ENCODE measurements around the gene MAP3K2. TPM values are rescaled to one million over a fixed set of nuclear protein-coding genes. Genes with fewer than 3 reads are reported as not detected.
"Not testable (repeated sequence)": the region's sequence is repeated elsewhere in the genome, so short reads cannot be mapped to it uniquely, and the experiment has no call there.

Gene MAP3K2
- total RNA-seq, 2 experiments from 2014 or later: 65.2 to 69.0 TPM

DNA sequence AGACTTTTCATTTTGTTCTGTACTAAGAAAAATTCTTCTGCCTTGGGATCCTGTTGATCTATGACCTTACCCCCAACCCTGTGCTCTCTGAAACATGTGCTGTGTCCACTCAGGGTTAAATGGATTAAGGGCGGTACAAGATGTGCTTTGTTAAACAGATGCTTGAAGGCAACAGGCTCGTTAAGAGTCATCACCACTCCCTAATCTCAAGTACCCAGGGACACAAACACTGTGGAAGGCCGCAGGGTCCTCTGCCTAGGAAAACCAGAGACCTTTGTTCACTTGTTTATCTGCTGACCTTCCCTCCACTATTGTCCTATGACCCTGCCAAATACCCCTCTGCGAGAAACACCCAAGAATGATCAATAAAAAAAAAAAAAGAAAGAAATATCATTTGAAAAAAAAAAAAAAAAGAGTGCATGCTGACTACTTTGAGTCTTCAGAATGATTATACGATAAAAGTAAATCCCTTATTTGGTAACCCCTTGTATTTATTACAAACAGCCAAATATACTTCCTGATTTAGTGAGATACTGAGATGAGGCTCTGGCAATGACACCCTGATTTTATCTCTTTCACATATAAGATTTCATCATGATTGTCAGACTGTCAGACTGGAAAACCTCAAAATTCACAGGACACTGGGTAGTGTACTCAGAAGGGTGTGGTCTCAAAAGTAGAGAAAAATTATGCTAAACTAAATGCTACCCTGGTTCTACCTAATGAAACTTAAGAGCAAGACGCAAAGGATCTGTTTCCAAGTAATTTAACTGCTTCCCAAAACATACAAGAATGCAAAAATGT is 33.7 kb downstream of the MAP3K2 start:
- H3K27ac Mint-ChIP-seq; POLR2A ChIA-PET; H3K4me1 Mint-ChIP-seq; DNase-seq; H3K27me3 Mint-ChIP-seq; H3K9me3 Mint-ChIP-seq; H3K4me3 Mint-ChIP-seq; ATAC-seq (ENCODE audit: low read depth): not testable (repeated sequence)
- H3K36me3 Mint-ChIP-seq: peaks cover 15% of the 10 kb centered on the region

DNA sequence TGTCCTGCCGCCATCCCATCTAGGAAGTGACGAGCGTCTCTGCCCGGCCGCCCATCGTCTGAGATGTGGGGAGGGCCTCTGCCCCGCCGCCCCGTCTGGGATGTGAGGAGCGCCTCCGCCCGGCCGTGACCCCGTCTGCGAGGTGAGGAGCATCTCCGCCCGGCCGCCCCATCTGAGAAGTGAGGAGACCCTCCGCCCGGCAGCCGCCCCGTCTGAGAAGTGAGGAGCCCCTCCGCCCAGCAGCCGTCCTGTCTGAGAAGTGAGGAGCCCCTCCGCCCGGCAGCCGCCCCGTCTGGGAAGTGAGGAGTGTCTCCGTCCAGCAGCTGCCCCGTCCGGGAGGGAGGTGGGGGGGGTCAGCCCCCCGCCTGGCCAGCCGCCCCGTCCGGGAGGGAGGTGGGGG is 34.6 kb downstream of the MAP3K2 start:
- DNase-seq; H3K27me3 Mint-ChIP-seq; ATAC-seq (ENCODE audit: low read depth); H3K27ac Mint-ChIP-seq; H3K9me3 Mint-ChIP-seq; POLR2A ChIA-PET; H3K4me3 Mint-ChIP-seq: not testable (repeated sequence)
- H3K4me1 Mint-ChIP-seq: peaks cover 13% of the 10 kb centered on the region
- peaks cover 14% of the 10 kb centered on the region for H3K36me3 Mint-ChIP-seq

DNA sequence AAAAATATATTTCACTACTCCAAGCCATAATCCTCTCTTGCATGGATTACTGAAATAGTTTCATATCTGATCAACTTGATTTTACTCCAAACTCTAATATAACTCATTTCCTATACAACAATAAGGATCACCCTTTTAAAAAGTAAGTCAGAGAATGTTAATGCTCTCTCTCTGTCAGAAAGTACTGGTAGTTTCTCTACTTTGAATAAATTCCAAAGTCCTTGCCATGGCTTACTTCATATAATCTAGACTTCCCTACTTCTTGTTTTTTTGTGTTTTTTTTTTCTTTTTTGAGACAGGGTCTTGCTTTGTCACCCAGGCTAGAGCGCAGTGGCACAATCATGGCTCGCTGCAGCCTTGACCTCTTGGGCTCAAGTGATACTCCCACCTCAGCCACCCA is 36.2 kb downstream of the MAP3K2 start:
- H3K4me3 Mint-ChIP-seq: no peak overlapping the region
- H3K9me3 Mint-ChIP-seq: no peaks in the 10 kb centered on the region
- H3K27me3 Mint-ChIP-seq: no peaks in the 10 kb centered on the region
- H3K4me1 Mint-ChIP-seq: peaks cover 13% of the 10 kb centered on the region
- POLR2A ChIA-PET: no interaction called here
- ATAC-seq (ENCODE audit: low read depth) (no peak), DNase-seq (no peak)
- no peak overlapping the region for H3K27ac Mint-ChIP-seq
- peaks cover 14% of the 10 kb centered on the region for H3K36me3 Mint-ChIP-seq

DNA sequence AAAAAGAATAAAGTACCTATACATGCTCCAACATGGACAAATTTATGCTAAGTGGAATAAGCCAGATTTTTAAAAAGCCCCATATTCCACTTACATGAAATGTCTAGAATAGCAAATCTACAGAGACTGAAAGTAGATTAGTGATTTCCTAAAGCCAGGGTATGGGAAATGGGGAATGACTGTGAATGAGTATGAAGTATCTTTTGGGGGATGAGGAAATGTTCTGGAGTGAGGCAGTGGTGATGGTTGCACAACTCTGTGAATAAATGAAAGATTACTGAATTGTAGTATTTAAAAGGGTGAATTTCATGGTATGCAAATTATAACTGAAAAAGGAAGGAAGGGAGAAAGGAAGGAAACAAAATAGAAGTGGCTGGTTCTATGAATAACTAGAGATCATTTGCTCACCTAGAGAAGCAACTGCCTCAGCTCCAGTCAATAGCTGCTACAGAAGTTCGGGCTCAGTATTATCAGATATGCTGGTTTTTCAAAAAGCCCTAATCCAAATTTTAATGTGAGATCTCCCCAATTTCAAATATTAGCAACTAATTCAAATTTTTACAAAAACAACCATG is 39.3 kb downstream of the MAP3K2 start:
- POLR2A ChIA-PET: no interaction called here
- no peaks in the 10 kb centered on the region for H3K27me3 Mint-ChIP-seq
- ATAC-seq (ENCODE audit: low read depth): no peak
- peaks cover 9% of the 10 kb centered on the region for H3K4me1 Mint-ChIP-seq
- H3K4me3 Mint-ChIP-seq: no peak overlapping the region
- peaks cover 16% of the 10 kb centered on the region for H3K36me3 Mint-ChIP-seq
- DNase-seq: no peak
- no peak overlapping the region for H3K27ac Mint-ChIP-seq
- no peaks in the 10 kb centered on the region for H3K9me3 Mint-ChIP-seq

DNA sequence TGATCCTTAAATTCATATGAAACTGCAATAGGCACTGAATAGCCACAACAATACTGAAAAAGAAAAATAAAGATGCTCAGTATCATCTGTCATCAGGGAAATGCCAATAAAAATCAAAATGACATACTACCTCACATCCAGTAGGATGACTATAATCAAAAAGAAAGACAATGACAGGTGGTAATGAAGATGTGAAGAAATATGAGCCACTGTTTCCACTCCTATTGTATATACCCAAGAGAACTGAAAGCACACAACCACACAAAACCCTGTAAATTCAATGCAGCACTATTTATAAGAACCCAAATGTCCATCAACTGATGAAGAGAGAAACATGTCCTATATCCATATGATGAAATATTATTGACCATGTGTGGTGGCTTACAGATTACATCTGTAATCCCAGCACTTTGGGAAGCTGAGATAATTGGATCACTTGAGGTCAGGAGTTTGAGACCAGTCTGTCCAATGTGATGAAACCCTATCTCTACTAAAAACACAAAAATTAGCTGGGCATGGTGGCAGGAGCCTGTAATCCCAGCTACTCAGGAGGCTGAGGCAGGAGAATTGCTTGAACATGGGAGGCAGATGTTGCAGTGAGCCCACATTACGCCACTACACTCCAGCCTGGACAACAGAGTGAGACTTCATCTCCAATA is 39.9 kb downstream of the MAP3K2 start:
- POLR2A ChIA-PET: no interaction called here
- H3K4me3 Mint-ChIP-seq: no peak overlapping the region
- H3K36me3 Mint-ChIP-seq: peaks cover 16% of the 10 kb centered on the region
- ATAC-seq (ENCODE audit: low read depth) (no peak), DNase-seq (no peak)
- H3K27ac Mint-ChIP-seq: no peak overlapping the region
- H3K27me3 Mint-ChIP-seq: no peaks in the 10 kb centered on the region
- peaks cover 9% of the 10 kb centered on the region for H3K4me1 Mint-ChIP-seq
- no peaks in the 10 kb centered on the region for H3K9me3 Mint-ChIP-seq

DNA sequence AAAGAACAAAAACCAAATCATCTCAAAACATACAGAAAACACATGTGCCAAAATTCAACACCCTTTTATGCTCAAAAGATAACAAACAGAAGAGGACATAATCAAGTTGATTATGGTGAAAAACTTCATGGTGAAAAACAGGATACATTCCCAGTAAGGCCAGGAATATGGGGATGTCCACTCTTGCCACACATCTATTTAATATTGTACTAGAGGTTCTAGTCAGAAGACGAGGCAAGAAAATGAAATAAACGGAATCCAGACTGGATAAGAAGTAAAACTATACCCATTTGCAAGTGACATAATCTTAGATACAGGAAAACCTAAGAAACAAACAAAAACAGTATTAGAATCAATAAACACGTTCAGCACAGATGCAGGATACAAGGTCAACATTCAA is 40.8 kb downstream of the MAP3K2 start:
- peaks cover 9% of the 10 kb centered on the region for H3K4me1 Mint-ChIP-seq
- H3K27me3 Mint-ChIP-seq: no peaks in the 10 kb centered on the region
- POLR2A ChIA-PET: no interaction called here
- DNase-seq (no peak), ATAC-seq (ENCODE audit: low read depth) (no peak)
- peaks cover 17% of the 10 kb centered on the region for H3K36me3 Mint-ChIP-seq
- H3K9me3 Mint-ChIP-seq: no peaks in the 10 kb centered on the region
- no peak overlapping the region for H3K27ac Mint-ChIP-seq
- H3K4me3 Mint-ChIP-seq: no peak overlapping the region

DNA sequence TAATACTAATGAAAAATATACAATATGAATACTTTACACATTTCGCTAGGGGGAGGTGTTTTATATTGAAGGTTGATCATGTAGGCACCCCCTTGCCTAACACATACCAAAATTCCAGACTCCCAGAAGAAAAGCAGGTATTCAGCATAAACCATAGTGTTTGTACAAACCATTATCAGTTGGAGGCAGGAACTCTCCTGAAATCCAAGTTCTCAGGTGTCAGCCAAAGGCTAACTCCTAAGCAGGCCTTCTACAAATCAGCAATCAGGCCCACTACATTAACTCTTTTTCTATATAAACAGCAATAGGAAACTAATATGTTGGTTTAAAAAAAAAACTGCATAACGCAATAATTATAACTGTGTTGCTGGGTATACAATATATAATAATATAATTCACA is 44.5 kb downstream of the MAP3K2 start:
- H3K27ac Mint-ChIP-seq: no peak overlapping the region
- peaks cover 5% of the 10 kb centered on the region for H3K4me1 Mint-ChIP-seq
- peaks cover 21% of the 10 kb centered on the region for H3K36me3 Mint-ChIP-seq
- H3K4me3 Mint-ChIP-seq: no peak overlapping the region
- POLR2A ChIA-PET: no interaction called here
- no peaks in the 10 kb centered on the region for H3K9me3 Mint-ChIP-seq
- ATAC-seq (ENCODE audit: low read depth) (no peak), DNase-seq (no peak)
- H3K27me3 Mint-ChIP-seq: no peaks in the 10 kb centered on the region

DNA sequence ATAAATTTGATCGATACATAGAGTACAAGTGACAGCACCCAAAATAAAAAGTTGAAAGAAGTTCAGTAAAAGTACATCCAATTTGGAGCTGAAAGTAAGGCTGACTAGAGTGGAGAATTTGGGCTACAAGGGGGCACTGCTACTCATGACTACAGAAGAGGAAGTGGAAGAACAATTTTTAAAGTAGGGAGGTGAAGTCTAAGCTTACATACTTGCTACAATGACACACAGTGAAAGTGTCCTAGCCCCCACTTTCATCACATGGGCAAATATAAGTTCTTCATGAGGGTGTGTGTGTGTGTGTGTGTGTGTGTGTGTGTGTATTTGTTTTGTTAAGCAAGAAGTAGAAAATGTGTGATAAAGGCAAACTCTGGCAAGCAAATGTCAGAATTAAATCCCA is 45.7 kb downstream of the MAP3K2 start:
- POLR2A ChIA-PET: interaction anchor here (0.5 kb wide), 1 partner anchor 9 kb away, joined by 3 read pairs; no protein-coding TSS in a partner anchor
- Mint-ChIP-seq H3K4me3 (no peak overlapping the region), H3K27ac (no peak overlapping the region), H3K36me3 (peaks cover 26% of the 10 kb centered on the region), H3K9me3 (no peaks in the 10 kb centered on the region), H3K27me3 (no peaks in the 10 kb centered on the region), H3K4me1 (peaks cover 5% of the 10 kb centered on the region)
- ATAC-seq (ENCODE audit: low read depth): no peak
- no peak for DNase-seq

DNA sequence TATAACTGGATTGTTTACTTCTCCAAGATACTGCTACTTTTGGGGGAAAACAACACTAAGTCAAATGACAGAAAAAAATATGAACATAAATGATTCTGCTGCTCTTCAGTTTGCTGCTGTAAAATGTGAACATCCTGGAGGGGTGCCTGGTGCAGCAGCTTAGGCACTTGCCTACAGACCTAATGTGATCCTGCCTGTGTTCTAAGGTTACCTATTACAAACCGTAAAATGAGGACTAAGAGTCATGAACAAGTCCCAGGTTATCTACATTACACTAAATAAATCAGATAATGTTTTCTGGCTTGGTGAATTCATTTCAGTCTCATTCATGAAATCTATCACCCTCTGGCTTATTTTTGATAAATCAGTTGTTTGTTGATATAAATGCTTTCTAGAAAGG is 55.4 kb downstream of the MAP3K2 start:
- Mint-ChIP-seq H3K4me3 (no peak overlapping the region), H3K4me1 (no peaks in the 10 kb centered on the region), H3K36me3 (peaks cover 9% of the 10 kb centered on the region)

DNA sequence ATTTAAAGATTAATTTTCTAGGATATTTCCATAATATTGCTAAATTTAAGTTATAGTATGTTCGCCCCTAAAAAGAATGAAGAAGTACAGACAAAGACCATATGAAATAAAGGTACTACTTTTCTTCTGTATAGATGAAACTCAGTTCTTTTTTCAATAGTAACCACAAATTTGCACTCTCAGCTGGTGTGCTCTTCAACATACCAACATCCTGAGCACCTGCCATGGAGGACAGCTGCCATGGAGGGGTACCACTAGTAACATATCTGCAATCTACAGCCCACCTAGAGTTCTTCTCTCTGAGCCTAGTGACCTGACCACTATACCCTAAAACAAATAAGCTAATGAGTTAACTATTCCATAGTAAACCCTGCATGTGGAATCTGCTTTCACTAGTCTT is 57.0 kb downstream of the MAP3K2 start:
- Mint-ChIP-seq H3K27me3 (no peaks in the 10 kb centered on the region), H3K36me3 (peaks cover 12% of the 10 kb centered on the region), H3K27ac (no peak overlapping the region), H3K9me3 (no peaks in the 10 kb centered on the region), H3K4me3 (no peak overlapping the region), H3K4me1 (no peaks in the 10 kb centered on the region)
- POLR2A ChIA-PET: no interaction called here
- no peak for DNase-seq
- no peak for ATAC-seq (ENCODE audit: low read depth)

More for the DNA sequence above, 55.4 kb downstream of the MAP3K2 start:
- Mint-ChIP-seq H3K9me3 (no peaks in the 10 kb centered on the region), H3K27me3 (no peaks in the 10 kb centered on the region), H3K27ac (no peak overlapping the region)
- DNase-seq (no peak), ATAC-seq (ENCODE audit: low read depth) (no peak)
- POLR2A ChIA-PET: interaction anchor here (0.6 kb wide), 1 partner anchor 66 kb away, joined by 8 read pairs; no protein-coding TSS in a partner anchor

DNA sequence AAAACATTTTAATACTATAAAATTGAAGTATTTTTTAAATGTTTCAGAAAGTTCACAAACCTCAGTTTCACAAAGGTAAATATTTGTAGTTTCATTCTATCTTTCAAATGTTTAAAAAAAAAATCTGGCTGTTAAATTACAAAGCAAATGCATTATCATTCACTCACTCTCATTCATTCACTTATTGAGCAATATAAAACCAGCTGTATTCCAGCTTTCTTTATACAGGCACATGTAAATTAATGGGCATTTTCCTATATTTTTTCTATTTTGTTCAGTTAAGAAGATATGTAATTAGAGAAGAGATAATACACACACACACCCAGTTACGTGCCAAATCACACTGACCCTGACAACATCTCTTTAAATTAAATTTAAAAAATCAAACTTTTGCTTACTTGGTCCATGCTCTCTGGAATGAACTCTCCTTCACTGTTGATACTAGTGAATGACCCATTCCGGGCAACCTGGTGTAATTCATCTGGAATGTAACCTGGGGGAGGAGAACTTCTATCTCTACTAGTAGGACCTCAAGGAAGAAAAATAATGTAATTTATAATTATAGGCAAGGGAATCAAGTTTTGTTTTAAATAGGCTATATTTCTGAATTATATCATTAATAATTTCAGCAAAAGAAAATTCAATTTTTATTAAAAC is 61.4 kb downstream of the MAP3K2 start:
- POLR2A ChIA-PET: no interaction called here
- H3K4me1 Mint-ChIP-seq: no peaks in the 10 kb centered on the region
- H3K27ac Mint-ChIP-seq: no peak overlapping the region
- no peak for DNase-seq
- ATAC-seq (ENCODE audit: low read depth): no peak
- H3K27me3 Mint-ChIP-seq: no peaks in the 10 kb centered on the region
- H3K36me3 Mint-ChIP-seq: peaks cover 16% of the 10 kb centered on the region
- no peak overlapping the region for H3K4me3 Mint-ChIP-seq
- H3K9me3 Mint-ChIP-seq: no peaks in the 10 kb centered on the region

DNA sequence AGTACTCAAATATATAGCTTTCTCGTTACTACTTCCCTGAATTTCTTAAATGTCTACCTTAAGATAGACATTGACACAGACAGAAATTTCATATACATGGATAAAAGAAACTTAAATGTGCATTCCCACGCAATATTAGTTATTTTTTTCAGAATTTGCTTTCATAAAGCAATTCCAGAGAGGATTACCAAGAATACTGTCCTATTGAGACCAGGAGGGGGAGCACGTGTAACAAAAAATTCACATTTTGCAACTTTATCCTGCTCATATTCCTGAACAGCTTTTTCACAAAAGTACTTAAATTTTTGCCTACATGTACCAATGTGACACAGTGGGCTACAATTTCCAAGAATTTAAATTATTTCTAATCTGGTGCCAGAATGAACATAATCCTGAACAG is 63.1 kb downstream of the MAP3K2 start:
- DNase-seq (no peak), ATAC-seq (ENCODE audit: low read depth) (no peak)
- peaks cover 27% of the 10 kb centered on the region for H3K36me3 Mint-ChIP-seq
- H3K27me3 Mint-ChIP-seq: no peaks in the 10 kb centered on the region
- peaks cover 2% of the 10 kb centered on the region for H3K9me3 Mint-ChIP-seq
- no peaks in the 10 kb centered on the region for H3K4me1 Mint-ChIP-seq
- H3K4me3 Mint-ChIP-seq: no peak overlapping the region
- POLR2A ChIA-PET: no interaction called here
- no peak overlapping the region for H3K27ac Mint-ChIP-seq

DNA sequence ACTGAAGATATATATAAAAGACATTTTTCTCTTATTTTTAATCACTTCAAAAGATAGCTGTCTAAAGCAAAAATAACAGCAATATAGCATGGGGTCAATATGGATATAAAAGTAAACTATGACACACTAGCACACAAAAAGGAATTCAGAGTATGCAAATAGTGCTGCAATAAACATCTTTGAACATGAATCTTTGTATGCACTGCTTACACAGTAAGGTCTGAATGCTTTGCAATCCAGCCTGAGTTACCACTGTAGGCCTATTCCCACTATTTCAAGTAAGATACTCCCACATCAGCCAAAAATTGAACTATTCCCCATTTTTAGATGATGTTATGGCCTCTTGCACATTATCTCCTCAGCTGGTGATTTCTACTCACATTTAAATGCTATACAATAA is 66.5 kb downstream of the MAP3K2 start:
- H3K27ac Mint-ChIP-seq: no peak overlapping the region
- POLR2A ChIA-PET: no interaction called here
- H3K4me3 Mint-ChIP-seq: no peak overlapping the region
- peaks cover 29% of the 10 kb centered on the region for H3K36me3 Mint-ChIP-seq
- peaks cover 2% of the 10 kb centered on the region for H3K9me3 Mint-ChIP-seq
- no peaks in the 10 kb centered on the region for H3K27me3 Mint-ChIP-seq
- DNase-seq (no peak), ATAC-seq (ENCODE audit: low read depth) (no peak)
- H3K4me1 Mint-ChIP-seq: no peaks in the 10 kb centered on the region
